ENCODE results near the gene OR6B3.

DNA sequence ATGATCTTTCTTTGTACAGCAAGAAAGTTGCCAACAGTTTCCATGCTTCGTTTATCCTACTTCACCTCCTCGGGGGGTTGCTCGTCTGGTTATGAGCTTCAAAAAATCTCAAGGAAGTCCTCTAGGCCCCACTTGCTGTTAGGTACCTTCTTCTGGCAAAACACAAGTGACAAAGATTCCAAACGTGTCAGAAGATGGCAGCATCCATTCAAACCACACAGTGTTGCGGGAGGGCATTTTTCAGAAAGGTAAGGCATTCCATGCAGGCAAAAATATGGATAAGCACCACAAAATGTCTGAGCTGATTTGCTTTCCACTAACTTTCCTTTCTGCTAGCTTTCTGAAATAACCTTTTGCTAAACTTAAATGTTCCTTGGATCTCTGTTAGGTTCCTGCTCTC is 13.2 kb upstream of the OR6B3 start:
- TF ChIP-seq, protein P1, sequence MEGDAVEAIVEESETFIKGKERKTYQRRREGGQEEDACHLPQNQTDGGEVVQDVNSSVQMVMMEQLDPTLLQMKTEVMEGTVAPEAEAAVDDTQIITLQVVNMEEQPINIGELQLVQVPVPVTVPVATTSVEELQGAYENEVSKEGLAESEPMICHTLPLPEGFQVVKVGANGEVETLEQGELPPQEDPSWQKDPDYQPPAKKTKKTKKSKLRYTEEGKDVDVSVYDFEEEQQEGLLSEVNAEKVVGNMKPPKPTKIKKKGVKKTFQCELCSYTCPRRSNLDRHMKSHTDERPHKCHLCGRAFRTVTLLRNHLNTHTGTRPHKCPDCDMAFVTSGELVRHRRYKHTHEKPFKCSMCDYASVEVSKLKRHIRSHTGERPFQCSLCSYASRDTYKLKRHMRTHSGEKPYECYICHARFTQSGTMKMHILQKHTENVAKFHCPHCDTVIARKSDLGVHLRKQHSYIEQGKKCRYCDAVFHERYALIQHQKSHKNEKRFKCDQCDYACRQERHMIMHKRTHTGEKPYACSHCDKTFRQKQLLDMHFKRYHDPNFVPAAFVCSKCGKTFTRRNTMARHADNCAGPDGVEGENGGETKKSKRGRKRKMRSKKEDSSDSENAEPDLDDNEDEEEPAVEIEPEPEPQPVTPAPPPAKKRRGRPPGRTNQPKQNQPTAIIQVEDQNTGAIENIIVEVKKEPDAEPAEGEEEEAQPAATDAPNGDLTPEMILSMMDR (IDR thresholded peaks at IDR 0.05), result no peak
- TF ChIP-seq POLR2A (IDR thresholded peaks at IDR 0.05), result no peak
